ENCODE measurements around the gene RNU6-9.

Gene RNU6-9

DNA sequence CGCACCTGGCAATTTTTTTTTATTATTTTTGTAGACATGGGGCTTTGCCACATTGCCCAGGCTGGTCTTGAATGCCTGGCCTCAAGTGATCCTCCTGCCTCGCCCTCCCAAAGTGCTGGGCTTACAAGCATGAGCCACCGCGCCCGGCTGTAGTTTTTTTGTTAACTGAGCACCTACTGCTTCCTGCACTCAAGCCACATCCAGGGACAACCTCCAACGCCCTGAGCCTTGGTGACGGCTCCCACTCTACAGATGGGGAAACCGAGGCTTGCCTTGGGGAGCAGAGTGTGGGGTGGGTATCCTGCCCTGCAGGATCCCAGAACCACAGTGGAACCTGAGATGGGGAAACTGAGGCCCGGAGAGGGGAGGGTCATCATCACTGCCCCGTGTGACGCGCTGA, 38.1 kb upstream of the RNU6-9 start:
- H3K36me3 Mint-ChIP-seq (ENCODE audit: low read depth): no peaks in the 10 kb centered on the region
- no peaks in the 10 kb centered on the region for H3K9me3 Mint-ChIP-seq
- peaks cover 19% of the 10 kb centered on the region for H3K27me3 Mint-ChIP-seq (ENCODE audit: low read depth)
- H3K4me3 Mint-ChIP-seq: no peak overlapping the region
- H3K4me1 Mint-ChIP-seq (ENCODE audit: low read depth): peaks cover 2% of the 10 kb centered on the region
- H3K27ac Mint-ChIP-seq: no peak overlapping the region

DNA sequence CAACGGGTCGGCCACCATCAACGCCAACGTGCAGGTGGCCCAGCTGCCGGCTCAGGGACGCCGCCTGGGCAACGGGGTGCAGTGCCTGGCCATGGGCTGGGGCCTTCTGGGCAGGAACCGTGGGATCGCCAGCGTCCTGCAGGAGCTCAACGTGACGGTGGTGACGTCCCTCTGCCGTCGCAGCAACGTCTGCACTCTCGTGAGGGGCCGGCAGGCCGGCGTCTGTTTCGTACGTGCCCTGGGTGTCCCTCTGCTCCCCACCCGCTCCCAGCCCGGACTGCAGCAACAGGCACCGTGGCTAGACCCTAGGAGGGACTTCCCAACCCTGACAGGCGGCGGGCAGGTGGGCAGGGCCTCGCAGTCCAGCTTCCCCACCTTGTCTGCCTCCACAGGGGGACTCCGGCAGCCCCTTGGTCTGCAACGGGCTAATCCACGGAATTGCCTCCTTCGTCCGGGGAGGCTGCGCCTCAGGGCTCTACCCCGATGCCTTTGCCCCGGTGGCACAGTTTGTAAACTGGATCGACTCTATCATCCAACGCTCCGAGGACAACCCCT, 37.6 kb upstream of the RNU6-9 start:
- Mint-ChIP-seq H3K27me3 (ENCODE audit: low read depth) (peaks cover 19% of the 10 kb centered on the region), H3K27ac (no peak overlapping the region), H3K4me3 (no peak overlapping the region), H3K9me3 (no peaks in the 10 kb centered on the region), H3K4me1 (ENCODE audit: low read depth) (peaks cover 2% of the 10 kb centered on the region), H3K36me3 (ENCODE audit: low read depth) (no peaks in the 10 kb centered on the region)

DNA sequence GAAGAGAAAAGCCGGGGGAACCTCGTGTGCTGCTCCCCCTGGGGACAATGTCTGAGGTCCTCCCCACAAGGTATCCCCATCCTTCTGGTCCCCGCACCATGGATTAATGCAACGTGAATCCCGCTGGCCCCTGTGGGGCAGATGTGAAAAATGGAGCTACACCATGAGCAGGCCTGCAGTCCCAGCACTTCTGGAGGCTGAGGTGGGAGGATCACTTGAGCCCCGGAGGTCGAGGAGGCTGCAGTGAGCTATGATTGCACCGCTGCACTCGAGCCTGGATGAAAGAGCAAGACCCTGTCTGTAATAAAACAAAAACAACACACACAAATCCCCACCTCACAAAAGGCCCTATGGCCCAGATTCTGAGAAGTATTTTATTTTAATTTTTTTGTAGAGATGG, 35.0 kb upstream of the RNU6-9 start:
- Mint-ChIP-seq H3K27ac (no peak overlapping the region), H3K9me3 (no peaks in the 10 kb centered on the region), H3K4me1 (ENCODE audit: low read depth) (peaks cover 7% of the 10 kb centered on the region), H3K27me3 (ENCODE audit: low read depth) (peaks cover 19% of the 10 kb centered on the region), H3K36me3 (ENCODE audit: low read depth) (no peaks in the 10 kb centered on the region), H3K4me3 (no peak overlapping the region)

DNA sequence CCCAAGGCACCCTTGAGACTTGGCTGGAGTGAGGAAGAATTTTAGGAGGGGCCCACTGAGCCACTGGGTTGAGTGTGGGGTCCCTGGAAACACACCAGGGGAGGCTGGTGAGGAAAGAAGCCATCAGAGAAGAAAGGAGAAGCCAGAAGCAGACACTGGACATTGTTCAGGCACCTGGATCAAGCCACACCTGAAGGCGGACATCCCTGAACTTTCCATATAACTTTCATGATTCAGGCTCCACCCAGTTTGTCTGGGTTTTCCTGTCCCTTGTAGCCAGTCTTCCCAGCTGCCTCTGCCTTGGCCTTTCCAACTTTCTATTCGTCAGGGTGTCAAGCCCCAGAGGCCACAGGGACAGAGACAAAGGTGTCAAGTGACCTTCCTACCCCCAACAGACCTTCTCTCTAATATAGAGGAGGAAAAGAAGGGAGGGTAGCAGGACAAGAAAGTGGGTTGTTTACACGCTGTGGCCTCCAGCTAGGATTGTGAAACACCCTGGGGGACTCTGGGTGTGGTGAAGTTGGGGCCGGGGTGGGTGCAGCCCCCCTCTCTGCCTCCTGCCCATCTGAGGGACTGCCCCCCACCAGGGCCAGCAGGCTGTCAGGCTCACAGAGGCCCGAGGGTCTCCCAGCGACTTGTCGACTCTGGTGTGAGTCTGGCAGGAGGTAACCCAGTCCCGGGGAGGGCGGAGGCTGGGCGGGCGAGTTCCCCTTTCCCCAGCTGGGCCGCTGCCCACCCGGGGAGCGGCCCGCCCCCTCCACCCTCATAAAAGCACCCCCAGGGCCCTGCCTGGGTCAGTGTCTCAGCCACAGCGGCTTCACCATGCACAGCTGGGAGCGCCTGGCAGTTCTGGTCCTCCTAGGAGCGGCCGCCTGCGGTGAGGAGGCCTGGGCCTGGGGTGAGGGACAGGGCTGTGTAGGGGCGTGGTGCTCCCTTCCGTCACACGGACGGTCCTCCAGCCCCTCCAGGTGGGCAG, 34.1 kb upstream of the RNU6-9 start, which contains the start of gene CFD:
CFD (plus strand) TSS at position 797 of the 976 bp plus-strand sequence; CDS start at position 823, 26 bp downstream.
- no peaks in the 10 kb centered on the region for H3K36me3 Mint-ChIP-seq (ENCODE audit: low read depth)
- H3K4me1 Mint-ChIP-seq (ENCODE audit: low read depth): peaks cover 7% of the 10 kb centered on the region
- peaks cover 19% of the 10 kb centered on the region for H3K27me3 Mint-ChIP-seq (ENCODE audit: low read depth)
- no peaks in the 10 kb centered on the region for H3K9me3 Mint-ChIP-seq
- H3K4me3 Mint-ChIP-seq: peak within 1 kb of the TSS; percentile 21
- no peak within 1 kb of the TSS for H3K27ac Mint-ChIP-seq

DNA sequence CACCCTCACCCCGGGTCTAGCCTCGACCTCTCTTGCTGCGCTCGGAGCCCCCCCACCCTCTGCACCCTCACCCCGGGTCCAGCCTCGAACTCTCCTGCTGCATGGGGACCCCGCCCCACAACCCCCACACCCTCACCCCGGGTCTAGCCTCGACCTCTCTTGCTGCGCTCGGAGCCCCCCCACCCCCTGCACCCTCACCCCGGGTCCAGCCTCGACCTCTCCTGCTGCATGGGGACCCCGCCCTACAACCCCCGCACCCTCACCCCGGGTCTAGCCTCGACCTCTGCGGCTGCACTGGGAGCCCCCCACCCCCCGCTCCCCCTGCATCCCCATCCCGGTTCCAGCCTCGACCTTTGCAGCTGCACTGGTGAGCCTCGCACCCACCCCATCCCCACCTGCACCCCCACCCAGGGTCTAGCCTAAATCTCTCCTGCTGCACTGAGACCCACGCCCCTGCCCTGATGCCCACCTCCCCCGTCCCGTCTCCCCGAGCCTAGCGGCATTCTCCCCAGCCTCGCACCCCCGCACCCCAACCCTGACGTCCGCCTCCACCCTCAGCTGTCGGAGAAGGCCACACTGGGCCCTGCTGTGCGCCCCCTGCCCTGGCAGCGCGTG, 32.0 kb upstream of the RNU6-9 start:
- Mint-ChIP-seq H3K27me3 (ENCODE audit: low read depth) (peaks cover 19% of the 10 kb centered on the region), H3K27ac (no peak overlapping the region), H3K4me3 (no peak overlapping the region), H3K9me3 (no peaks in the 10 kb centered on the region), H3K4me1 (ENCODE audit: low read depth) (peaks cover 7% of the 10 kb centered on the region), H3K36me3 (ENCODE audit: low read depth) (peaks cover 2% of the 10 kb centered on the region)

DNA sequence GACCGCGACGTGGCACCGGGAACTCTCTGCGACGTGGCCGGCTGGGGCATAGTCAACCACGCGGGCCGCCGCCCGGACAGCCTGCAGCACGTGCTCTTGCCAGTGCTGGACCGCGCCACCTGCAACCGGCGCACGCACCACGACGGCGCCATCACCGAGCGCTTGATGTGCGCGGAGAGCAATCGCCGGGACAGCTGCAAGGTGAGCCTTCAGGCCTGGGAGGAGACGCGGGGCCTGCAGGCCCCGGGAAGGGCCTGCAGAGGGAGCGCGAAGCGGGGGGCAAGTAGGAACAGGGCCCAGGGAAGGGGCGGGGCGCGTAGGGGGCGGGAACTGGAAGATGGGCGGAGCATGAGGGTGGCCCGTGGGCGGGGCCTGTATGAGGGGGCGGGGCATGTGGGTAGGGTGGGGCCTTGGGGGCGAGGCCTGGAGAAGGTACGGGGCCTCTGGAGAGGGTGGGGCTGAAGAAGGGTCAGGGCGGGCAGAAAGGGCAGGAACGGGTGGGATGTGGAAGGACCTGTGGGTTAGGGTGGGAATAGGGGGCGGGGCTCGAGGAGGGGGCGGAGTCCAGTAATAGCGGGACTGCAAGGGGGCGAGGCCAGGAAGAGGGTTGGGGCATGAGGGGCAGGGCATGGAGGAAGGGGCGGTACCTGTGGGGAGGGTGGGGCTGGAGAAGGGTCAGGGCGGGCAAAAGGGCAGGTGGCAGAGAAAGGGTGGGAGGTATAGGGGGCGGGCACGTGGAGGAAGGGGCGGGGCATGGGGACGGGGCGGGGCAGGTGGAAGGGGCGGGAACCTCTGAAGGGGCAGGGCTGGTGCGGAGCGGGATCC, 31.3 kb upstream of the RNU6-9 start:
- peaks cover 7% of the 10 kb centered on the region for H3K4me1 Mint-ChIP-seq (ENCODE audit: low read depth)
- H3K9me3 Mint-ChIP-seq: no peaks in the 10 kb centered on the region
- H3K27me3 Mint-ChIP-seq (ENCODE audit: low read depth): peaks cover 19% of the 10 kb centered on the region
- peak overlapping the region; percentile 74 for H3K4me3 Mint-ChIP-seq
- no peak overlapping the region for H3K27ac Mint-ChIP-seq
- H3K36me3 Mint-ChIP-seq (ENCODE audit: low read depth): peaks cover 2% of the 10 kb centered on the region

DNA sequence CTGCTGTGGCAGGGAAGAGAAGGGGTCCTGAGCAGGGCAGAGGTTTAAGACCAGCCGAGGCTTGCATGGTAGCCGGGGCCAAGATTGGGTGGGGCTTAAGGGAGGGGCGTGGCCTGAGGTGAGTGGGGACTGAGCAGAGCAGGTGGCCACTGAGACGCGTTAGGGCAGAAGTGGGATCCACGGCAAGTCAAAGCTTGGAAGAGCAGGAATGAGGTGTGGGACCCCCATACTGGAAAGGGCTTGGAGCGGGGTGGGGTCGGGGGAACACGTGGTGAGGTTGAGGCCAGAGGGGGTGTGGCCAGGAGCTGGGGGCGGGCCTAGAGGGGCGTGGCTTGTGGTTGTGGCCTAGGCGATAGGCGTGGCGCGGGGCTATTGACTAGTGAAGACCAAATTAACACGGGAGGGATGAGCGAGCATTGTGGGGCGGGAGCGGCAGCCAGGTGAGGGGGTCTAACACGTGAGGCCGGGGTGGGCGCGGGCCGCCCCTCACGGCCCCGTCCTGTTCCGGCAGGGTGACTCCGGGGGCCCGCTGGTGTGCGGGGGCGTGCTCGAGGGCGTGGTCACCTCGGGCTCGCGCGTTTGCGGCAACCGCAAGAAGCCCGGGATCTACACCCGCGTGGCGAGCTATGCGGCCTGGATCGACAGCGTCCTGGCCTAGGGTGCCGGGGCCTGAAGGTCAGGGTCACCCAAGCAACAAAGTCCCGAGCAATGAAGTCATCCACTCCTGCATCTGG, 30.5 kb upstream of the RNU6-9 start:
- H3K27me3 Mint-ChIP-seq (ENCODE audit: low read depth): peaks cover 17% of the 10 kb centered on the region
- peak overlapping the region; percentile 74 for H3K4me3 Mint-ChIP-seq
- H3K9me3 Mint-ChIP-seq: no peaks in the 10 kb centered on the region
- H3K27ac Mint-ChIP-seq: peak overlapping the region; percentile 78
- peaks cover 6% of the 10 kb centered on the region for H3K36me3 Mint-ChIP-seq (ENCODE audit: low read depth)
- H3K4me1 Mint-ChIP-seq (ENCODE audit: low read depth): peaks cover 5% of the 10 kb centered on the region

DNA sequence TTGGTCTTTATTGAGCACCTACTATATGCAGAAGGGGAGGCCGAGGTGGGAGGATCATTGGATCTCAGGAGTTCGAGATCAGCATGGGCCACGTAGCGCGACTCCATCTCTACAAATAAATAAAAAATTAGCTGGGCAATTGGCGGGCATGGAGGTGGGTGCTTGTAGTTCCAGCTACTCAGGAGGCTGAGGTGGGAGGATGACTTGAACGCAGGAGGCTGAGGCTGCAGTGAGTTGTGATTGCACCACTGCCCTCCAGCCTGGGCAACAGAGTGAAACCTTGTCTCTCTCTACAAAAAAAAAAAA, 30.0 kb upstream of the RNU6-9 start:
- H3K9me3 Mint-ChIP-seq: no peaks in the 10 kb centered on the region
- peak overlapping the region; percentile 57 for H3K4me3 Mint-ChIP-seq
- H3K36me3 Mint-ChIP-seq (ENCODE audit: low read depth): peaks cover 6% of the 10 kb centered on the region
- H3K27me3 Mint-ChIP-seq (ENCODE audit: low read depth): peaks cover 13% of the 10 kb centered on the region
- peaks cover 5% of the 10 kb centered on the region for H3K4me1 Mint-ChIP-seq (ENCODE audit: low read depth)
- peak overlapping the region; percentile 78 for H3K27ac Mint-ChIP-seq

DNA sequence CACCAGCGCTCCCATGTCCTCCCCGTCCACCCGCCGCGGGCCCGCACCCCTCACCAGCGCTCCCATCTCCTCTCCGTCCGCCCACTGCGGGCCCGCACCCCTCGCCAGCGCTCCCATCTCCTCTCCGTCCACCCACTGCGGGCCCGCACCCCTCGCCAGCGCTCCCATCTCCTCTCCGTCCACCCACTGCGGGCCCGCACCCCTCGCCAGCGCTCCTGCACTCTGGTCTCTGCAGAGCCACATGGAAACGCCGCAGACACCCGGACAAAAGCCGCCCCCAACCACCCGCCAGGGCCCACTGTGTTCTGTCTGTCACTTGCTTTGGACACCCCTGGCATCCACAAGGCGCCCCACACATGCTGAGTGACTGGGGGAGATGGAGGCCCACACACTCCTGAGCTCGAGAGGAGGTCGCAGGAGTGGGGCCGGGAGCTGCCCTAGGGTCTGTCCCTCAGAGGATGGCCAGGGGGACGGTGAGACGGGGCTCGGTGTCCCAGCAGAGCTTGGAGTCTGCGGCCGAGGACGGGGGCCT, 26.4 kb upstream of the RNU6-9 start:
- no peak overlapping the region for H3K27ac Mint-ChIP-seq
- no peaks in the 10 kb centered on the region for H3K27me3 Mint-ChIP-seq (ENCODE audit: low read depth)
- peaks cover 15% of the 10 kb centered on the region for H3K36me3 Mint-ChIP-seq (ENCODE audit: low read depth)
- peaks cover 7% of the 10 kb centered on the region for H3K4me1 Mint-ChIP-seq (ENCODE audit: low read depth)
- H3K4me3 Mint-ChIP-seq: no peak overlapping the region
- no peaks in the 10 kb centered on the region for H3K9me3 Mint-ChIP-seq

DNA sequence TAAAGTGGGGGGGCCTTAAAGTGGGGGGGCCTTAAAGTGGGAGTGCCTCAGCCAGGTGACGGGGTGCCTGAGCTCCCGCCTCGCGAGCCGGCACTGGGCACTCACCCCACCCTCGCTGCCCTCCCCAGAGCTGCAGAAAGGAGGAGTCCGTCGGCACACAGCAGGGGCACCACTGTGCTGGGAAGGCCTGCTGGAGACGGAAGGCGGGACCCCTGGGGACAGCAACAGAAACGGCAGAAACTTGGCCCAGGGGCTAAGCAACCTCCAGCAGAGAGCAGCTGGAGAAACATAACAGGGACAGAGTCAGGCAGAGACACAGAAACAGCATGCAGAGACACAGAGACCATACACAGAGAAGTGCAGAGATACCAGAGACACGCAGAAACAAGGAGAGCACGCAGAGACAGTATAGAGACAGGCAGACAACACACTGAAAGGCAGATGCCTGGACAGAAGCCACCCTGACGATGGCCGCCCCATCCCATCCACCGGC, 25.9 kb upstream of the RNU6-9 start:
- no peak overlapping the region for H3K27ac Mint-ChIP-seq

DNA sequence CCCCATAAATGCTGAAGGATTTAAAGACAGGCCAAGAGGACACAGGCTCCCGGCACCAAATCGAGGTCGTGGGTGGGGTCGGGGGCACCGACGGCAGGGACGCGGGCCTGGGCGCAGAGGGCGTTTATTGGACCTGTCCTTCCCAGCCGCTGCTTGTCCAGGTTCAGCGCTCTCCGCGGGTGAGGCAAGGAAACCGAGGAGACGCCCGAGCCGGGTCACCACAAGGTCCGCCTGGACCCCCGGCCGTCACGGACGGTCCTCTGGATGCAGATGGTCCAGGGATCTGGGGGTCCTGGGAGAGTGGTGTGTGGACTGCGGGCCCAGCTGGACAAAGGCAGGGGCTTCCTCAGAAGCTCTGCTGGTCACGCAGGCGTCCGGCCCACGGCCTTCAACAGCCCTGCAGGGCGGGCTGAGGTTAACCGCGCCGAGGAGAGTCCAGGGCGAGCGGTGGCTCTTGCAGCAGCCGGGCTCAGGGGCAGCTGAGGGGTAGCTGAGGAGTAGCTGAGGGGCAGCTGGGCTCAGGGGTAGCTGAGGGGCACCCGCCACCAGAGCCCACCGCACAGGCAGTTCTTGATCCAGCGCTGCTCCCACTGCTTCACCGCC, 25.3 kb upstream of the RNU6-9 start:
- Mint-ChIP-seq H3K9me3 (no peaks in the 10 kb centered on the region), H3K4me1 (ENCODE audit: low read depth) (peaks cover 5% of the 10 kb centered on the region), H3K36me3 (ENCODE audit: low read depth) (peaks cover 15% of the 10 kb centered on the region), H3K27me3 (ENCODE audit: low read depth) (no peaks in the 10 kb centered on the region), H3K27ac (no peak overlapping the region), H3K4me3 (no peak overlapping the region)

More for the DNA sequence above, 25.9 kb upstream of the RNU6-9 start:
- Mint-ChIP-seq H3K4me3 (no peak overlapping the region), H3K9me3 (no peaks in the 10 kb centered on the region), H3K27me3 (ENCODE audit: low read depth) (no peaks in the 10 kb centered on the region), H3K36me3 (ENCODE audit: low read depth) (peaks cover 15% of the 10 kb centered on the region), H3K4me1 (ENCODE audit: low read depth) (peaks cover 7% of the 10 kb centered on the region)

DNA sequence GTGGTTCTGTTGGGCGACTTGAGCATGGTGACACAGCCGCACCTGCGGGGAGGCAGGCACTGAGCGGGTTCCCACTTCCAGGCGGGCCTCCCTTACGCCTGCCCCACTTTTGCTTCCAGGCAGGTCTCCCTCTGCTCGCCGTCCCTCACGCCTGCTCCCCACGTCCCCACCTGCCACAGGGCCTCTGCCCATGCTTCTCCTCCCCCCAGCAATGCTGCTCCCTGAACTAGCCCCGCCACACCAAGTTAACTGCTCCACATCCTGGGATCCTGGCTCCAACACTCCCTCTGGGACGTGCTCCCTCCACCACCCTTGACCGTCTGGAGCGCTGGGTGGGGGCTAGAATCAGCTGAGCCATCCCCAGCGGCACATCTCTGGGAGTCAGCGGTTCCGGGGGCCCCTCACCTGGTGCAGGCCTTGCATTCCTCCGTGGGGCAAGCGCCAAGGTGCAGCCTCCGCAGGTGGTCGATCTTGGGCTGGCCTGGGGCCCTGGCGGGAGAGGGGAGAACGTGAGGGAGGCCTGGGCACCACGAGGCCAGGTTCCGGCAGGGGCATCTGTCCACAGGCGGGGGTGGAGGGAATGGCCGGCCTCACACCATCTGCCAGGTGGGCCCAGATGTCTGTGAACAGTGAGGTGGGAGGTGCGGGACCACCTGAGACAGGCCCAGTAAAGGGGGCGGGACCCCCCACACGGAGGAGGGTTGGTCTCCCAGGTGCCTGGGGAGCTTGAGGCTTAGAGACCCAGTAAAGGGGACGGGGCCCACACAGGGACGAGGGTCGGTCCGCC, 24.6 kb upstream of the RNU6-9 start:
- Mint-ChIP-seq H3K9me3 (no peaks in the 10 kb centered on the region), H3K4me3 (no peak overlapping the region), H3K4me1 (ENCODE audit: low read depth) (peaks cover 5% of the 10 kb centered on the region), H3K27me3 (ENCODE audit: low read depth) (no peaks in the 10 kb centered on the region), H3K36me3 (ENCODE audit: low read depth) (peaks cover 15% of the 10 kb centered on the region), H3K27ac (no peak overlapping the region)
